ENCODE results near the gene ZNF487.

DNA sequence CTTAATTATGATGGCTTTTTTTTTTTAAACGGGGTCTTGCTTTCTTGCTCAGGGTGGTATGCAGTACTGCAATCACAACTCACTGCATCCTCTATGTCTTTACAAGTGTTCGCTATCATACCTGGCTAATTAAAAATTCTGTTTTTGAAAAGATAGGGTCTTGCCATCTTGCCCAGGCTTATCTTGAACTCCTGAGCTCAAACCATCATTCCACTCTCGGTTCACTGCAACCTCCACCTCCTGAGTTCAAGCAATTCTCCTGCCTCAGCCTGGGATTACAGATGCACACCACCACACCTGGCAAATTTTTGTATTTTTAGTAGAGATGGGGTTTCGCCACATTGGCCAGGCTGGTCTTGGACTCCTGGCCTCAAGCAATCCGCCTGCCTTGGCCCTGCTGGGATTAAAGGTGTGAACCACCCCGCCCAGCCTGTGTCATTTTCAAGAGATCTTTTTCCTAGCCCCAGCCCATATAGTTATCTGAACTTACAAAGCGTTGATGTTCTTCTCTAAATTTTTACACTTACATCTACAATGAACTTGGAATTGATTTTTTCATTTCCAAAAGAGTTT lies 33.9 kb upstream of the ZNF487 start:
- TF ChIP-seq CEBPB (IDR thresholded peaks at IDR 0.05) (no peak), RAD21 (IDR thresholded peaks at IDR 0.05; ENCODE audit: low read depth) (no peak), TAF1 (IDR thresholded peaks at IDR 0.05; ENCODE audit: low read depth) (no peak), CREB1 (IDR thresholded peaks at IDR 0.05; ENCODE audit: low read depth) (no peak), EP300 (IDR thresholded peaks at IDR 0.05; ENCODE audit: borderline replicate concordance) (no peak), ZBTB7A (IDR thresholded peaks at IDR 0.05; ENCODE audit: low read depth) (no peak)
- TF ChIP-seq, protein P1, sequence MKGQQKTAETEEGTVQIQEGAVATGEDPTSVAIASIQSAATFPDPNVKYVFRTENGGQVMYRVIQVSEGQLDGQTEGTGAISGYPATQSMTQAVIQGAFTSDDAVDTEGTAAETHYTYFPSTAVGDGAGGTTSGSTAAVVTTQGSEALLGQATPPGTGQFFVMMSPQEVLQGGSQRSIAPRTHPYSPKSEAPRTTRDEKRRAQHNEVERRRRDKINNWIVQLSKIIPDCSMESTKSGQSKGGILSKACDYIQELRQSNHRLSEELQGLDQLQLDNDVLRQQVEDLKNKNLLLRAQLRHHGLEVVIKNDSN (IDR thresholded peaks at IDR 0.05), result no peak
